H1 (cell line): ENCODE data around the gene RBM14. TPM values are rescaled to one million over a fixed set of nuclear protein-coding genes. Genes with fewer than 3 reads are reported as not detected.

ENCODE experiments used
- CTCF ChIA-PET: fragments of 300-600 bp; sonication (Branson Sonifier 250); formaldehyde crosslinking; loops from one replicate; lab custom pipeline; 2021; ENCODE audit not compliant: partially characterized antibody; lab: Charles Lee
- POLR2A ChIA-PET: fragments of 300-600 bp; sonication (Branson Sonifier 250); formaldehyde crosslinking; loops from one replicate; lab custom pipeline; 2021; ENCODE audit warnings: inconsistent platforms; ENCODE audit not compliant: partially characterized antibody; lab: Charles Lee
- DNase-seq, 2 experiments: peaks; one replicate each; pipeline versions ENCODE4 v3.0.0 to v3.0.0-alpha.2; 2010 to 2022; ENCODE audit warnings: low spot score in 2 of 2, low read depth in 1 of 2, mixed read lengths in 1 of 2
- FAIRE-seq: peaks from 2 replicates; lab custom pipeline; 2011; peaks lifted over from hg19 to GRCh38; lab: Jason Lieb, UNC
- H2AFZ ChIP-seq: 2 replicates; pipeline ENCODE4 v1.8.1; 2012; ENCODE audit warnings: low read length, inconsistent platforms
- H2AK5ac ChIP-seq: 2 replicates; pipeline ENCODE4 v1.6.1; 2013; ENCODE audit warnings: low read depth, low read length
- H2BK120ac ChIP-seq: replicated peaks from 2 replicates; pipeline ENCODE3; 2013; ENCODE audit warnings: low read depth, low read length, inconsistent platforms
- H2BK12ac ChIP-seq: 2 replicates; pipeline ENCODE4 v1.6.1; 2013; ENCODE audit warnings: low read depth, low read length
- H2BK15ac ChIP-seq: 2 replicates; pipeline ENCODE4 v1.6.1; 2013; ENCODE audit warnings: low read length
- H2BK20ac ChIP-seq: 2 replicates; pipeline ENCODE4 v1.6.1; 2013; ENCODE audit warnings: low read length
- H2BK5ac ChIP-seq: 2 replicates; pipeline ENCODE4 v1.6.1; 2013; ENCODE audit warnings: low read depth, low read length
- H3K14ac ChIP-seq: 2 replicates; pipeline ENCODE4 v1.6.1; 2013; ENCODE audit warnings: inconsistent platforms; ENCODE audit not compliant: insufficient read length
- H3K18ac ChIP-seq: 2 replicates; pipeline ENCODE4 v1.6.1; 2013; ENCODE audit warnings: low read length; ENCODE audit errors: extremely low read depth
- H3K23ac ChIP-seq: 2 replicates; pipeline ENCODE4 v1.6.1; 2013; ENCODE audit warnings: inconsistent platforms; ENCODE audit not compliant: insufficient read length
- H3K23me2 ChIP-seq: 2 replicates; pipeline ENCODE4 v1.6.1; 2013; ENCODE audit warnings: low read depth, low read length
- H3K27ac ChIP-seq: 2 replicates; pipeline ENCODE4 v1.6.1; 2011; ENCODE audit warnings: low read depth, low read length, inconsistent platforms
- H3K27me3 ChIP-seq, 4 experiments: replicated peaks in 1 of 4; 1 replicate in 1 of 4; 2 replicates in 3 of 4; pipeline versions ENCODE4 v1.6.1 to v1.8.1; 2011 to 2013; ENCODE audit warnings: low read length in 3 of 4, mild to moderate bottlenecking in 3 of 4, inconsistent platforms in 2 of 4, mixed read lengths in 2 of 4, moderate library complexity in 1 of 4; ENCODE audit not compliant: control insufficient read depth in 3 of 4, insufficient read depth in 3 of 4; ENCODE audit errors: extremely low read depth in 1 of 4
- H3K36me3 ChIP-seq, 4 experiments: 2 replicates each; pipeline versions ENCODE4 v1.6.1 to v1.8.1; 2011 to 2013; ENCODE audit warnings: mild to moderate bottlenecking in 4 of 4, low read length in 3 of 4, moderate library complexity in 2 of 4, control low read depth in 1 of 4, inconsistent platforms in 1 of 4; ENCODE audit not compliant: insufficient read depth in 4 of 4, control insufficient read depth in 2 of 4
- H3K4ac ChIP-seq: replicated peaks from 2 replicates; pipeline ENCODE3; 2013; ENCODE audit warnings: low read length, low read depth, mixed read lengths, inconsistent platforms; ENCODE audit not compliant: insufficient read length
- H3K4me1 ChIP-seq, 4 experiments: replicated peaks in 1 of 4; 1 replicate in 1 of 4; 2 replicates in 3 of 4; pipeline versions ENCODE4 v1.6.1 to v1.8.1; 2011 to 2013; ENCODE audit warnings: low read length in 3 of 4, inconsistent platforms in 2 of 4, mixed read lengths in 1 of 4; ENCODE audit not compliant: insufficient read depth in 4 of 4, control insufficient read depth in 3 of 4
- H3K4me2 ChIP-seq, 2 experiments: 2 replicates each; pipeline versions ENCODE4 v1.6.1 to v1.8.1; 2011 to 2013; ENCODE audit warnings: low read depth in 2 of 2, low read length in 2 of 2, control low read depth in 1 of 2, inconsistent platforms in 1 of 2, mild to moderate bottlenecking in 1 of 2; ENCODE audit not compliant: insufficient read depth in 1 of 2
- H3K4me3 ChIP-seq, 4 experiments: fragments of 200-600, 300-600 bp in 1 of 4; sonication (generic), shearing (Covaris generic), sonication (Bioruptor Twin) in 1 of 4; 2 replicates each; pipeline versions ENCODE4 v1.5.1 to v1.8.1; 2011 to 2016; ENCODE audit warnings: low read length in 4 of 4, low read depth in 3 of 4, control low read depth in 2 of 4, inconsistent platforms in 2 of 4, mild to moderate bottlenecking in 2 of 4, mixed read lengths in 1 of 4, moderate library complexity in 1 of 4; ENCODE audit not compliant: insufficient read depth in 2 of 4; ENCODE audit errors: extremely low read depth in 1 of 4
- H3K56ac ChIP-seq: replicated peaks from 2 replicates; pipeline ENCODE3; 2013; ENCODE audit warnings: low read depth, mild to moderate bottlenecking, mixed read lengths, low read length, inconsistent platforms; ENCODE audit not compliant: insufficient read length
- H3K79me1 ChIP-seq: 2 replicates; pipeline ENCODE4 v1.6.1; 2013; ENCODE audit warnings: low read depth, low read length, control low read depth
- H3K79me2 ChIP-seq, 2 experiments: 2 replicates each; pipeline versions ENCODE4 v1.6.1 to v1.8.1; 2012 to 2013; ENCODE audit warnings: low read length in 2 of 2, mild to moderate bottlenecking in 2 of 2, inconsistent platforms in 1 of 2; ENCODE audit not compliant: insufficient read depth in 2 of 2, control insufficient read depth in 1 of 2
- H3K9ac ChIP-seq, 4 experiments: replicated peaks in 1 of 4; 1 replicate in 1 of 4; 2 replicates in 3 of 4; pipeline versions ENCODE4 v1.6.1 to v1.8.1; 2011 to 2013; ENCODE audit warnings: low read depth in 3 of 4, low read length in 3 of 4, control low read depth in 2 of 4, mild to moderate bottlenecking in 2 of 4, moderate library complexity in 2 of 4, inconsistent platforms in 1 of 4; ENCODE audit errors: extremely low read depth in 1 of 4
- H3K9me3 ChIP-seq, 2 experiments: 2 replicates each; pipeline versions ENCODE4 v1.6.1 to v1.8.1; 2012 to 2013; ENCODE audit warnings: mild to moderate bottlenecking in 2 of 2, moderate library complexity in 2 of 2, control low read depth in 1 of 2, inconsistent platforms in 1 of 2, low read depth in 1 of 2, low read length in 1 of 2, mixed read lengths in 1 of 2; ENCODE audit not compliant: insufficient read depth in 2 of 2
- H4K20me1 ChIP-seq, 2 experiments: replicated peaks in 1 of 2; 2 replicates each; pipeline versions ENCODE3 to v1.8.1; 2011 to 2013; ENCODE audit warnings: inconsistent platforms in 2 of 2, low read length in 2 of 2, mild to moderate bottlenecking in 1 of 2; ENCODE audit not compliant: insufficient read depth in 2 of 2, control insufficient read depth in 1 of 2
- H4K5ac ChIP-seq: 2 replicates; pipeline ENCODE4 v1.6.1; 2013; ENCODE audit warnings: low read length, low read depth, mixed read lengths, inconsistent platforms; ENCODE audit not compliant: insufficient read length
- H4K8ac ChIP-seq: 2 replicates; pipeline ENCODE4 v1.8.0; 2013; ENCODE audit warnings: mild to moderate bottlenecking, moderate library complexity, low read length, inconsistent platforms; ENCODE audit not compliant: insufficient read depth; ENCODE audit errors: extremely low read depth
- H4K91ac ChIP-seq: replicated peaks from 2 replicates; pipeline ENCODE3; 2013; ENCODE audit warnings: low read length, mixed read lengths, inconsistent platforms; ENCODE audit not compliant: insufficient read length
- CTBP2 ChIP-seq: IDR thresholded peaks from 2 replicates; pipeline ENCODE4 v1.7.0; 2011; ENCODE audit warnings: borderline replicate concordance, mild to moderate bottlenecking, moderate library complexity, mixed read lengths, low read length; ENCODE audit not compliant: insufficient read depth, insufficient read length
- EP300 ChIP-seq, 2 experiments: IDR thresholded peaks; 1 replicate in 1 of 2; 2 replicates in 1 of 2; pipeline ENCODE4 v1.6.1; 2011 to 2012; ENCODE audit warnings: low read depth in 2 of 2, low read length in 2 of 2, mild to moderate bottlenecking in 2 of 2, borderline replicate concordance in 1 of 2, inconsistent platforms in 1 of 2, moderate library complexity in 1 of 2
- KDM1A ChIP-seq: fragments of 200-600, 300-600 bp; sonication (generic); IDR thresholded peaks from 2 replicates; pipeline ENCODE4 v1.7.1; 2016; ENCODE audit warnings: mild to moderate bottlenecking, low read length, borderline replicate concordance
- POLR2A ChIP-seq, 2 experiments: IDR thresholded peaks; 1 replicate in 1 of 2; 2 replicates in 1 of 2; pipeline ENCODE4 v1.6.1; 2011; ENCODE audit warnings: low read depth in 2 of 2, low read length in 2 of 2, mild to moderate bottlenecking in 2 of 2; ENCODE audit errors: control extremely low read depth in 1 of 2
- SAP30 ChIP-seq: fragments of 300-600 bp; sonication (generic); IDR thresholded peaks from 2 replicates; pipeline ENCODE4 v1.7.1; 2012; ENCODE audit warnings: low read length, moderate library complexity, mild to moderate bottlenecking, inconsistent platforms; ENCODE audit not compliant: insufficient read depth, insufficient replicate concordance
- TCF12 ChIP-seq: IDR thresholded peaks from 2 replicates; pipeline ENCODE4 v1.6.1; 2011; ENCODE audit warnings: low read depth, mild to moderate bottlenecking, low read length
- ZNF274 ChIP-seq: IDR thresholded peaks from 2 replicates; pipeline ENCODE4 v1.7.0; 2012; ENCODE audit warnings: low read length, borderline replicate concordance; ENCODE audit errors: extremely low read depth
- WGBS, 2 experiments: shearing (Covaris generic) in 1 of 2; methylation state at CpG; one replicate each; pipeline versions ENCODE4 v1.1.6 to v1.1.7; 2013 to 2015; ENCODE audit warnings: low lambda C conversion rate in 2 of 2, mixed read lengths in 2 of 2, inconsistent platforms in 1 of 2, low coverage in 1 of 2, missing lambda C conversion rate in 1 of 2; ENCODE audit not compliant: insufficient replicate concordance in 2 of 2, insufficient coverage in 1 of 2, insufficient read length in 1 of 2; ENCODE audit errors: extremely low coverage in 1 of 2, missing lambda C conversion rate in 1 of 2; 5-methylcytosine and 5-hydroxymethylcytosine counted together
- polyA plus RNA-seq, 7 experiments: library from polyadenylated mRNA; depleted of rRNA in 3 of 7; stranded (reverse) in 5 of 7; unstranded in 2 of 7; fragments of >200 nt in 5 of 7; fragments of 200-250 nt in 2 of 7; gene quantifications; 1 replicate in 5 of 7; 2 replicates in 1 of 7; 4 replicates in 1 of 7; pipeline versions ENCODE4 v1.2.1 to v1.2.3, GENCODE V29; 2011 to 2013; ENCODE audit warnings: missing spikeins in 2 of 7, mixed read lengths in 2 of 7
- total RNA-seq: library from RNA; stranded (reverse); fragmentation: NEBNext Ultra II Directional; extraction: Animal tissue kit (Norgen Biotek cat#: 25700); gene quantifications from 2 replicates; pipeline ENCODE4 v1.2.1, GENCODE V29; 2021
- TF ChIP-seq, protein P1 (sequence below): IDR thresholded peaks from 2 replicates; pipeline ENCODE4 v1.6.1; 2011; ENCODE audit warnings: low read depth, mild to moderate bottlenecking, low read length; ENCODE audit not compliant: insufficient read depth
- TF ChIP-seq, protein P2 (sequence below): IDR thresholded peaks from 2 replicates; pipeline ENCODE4 v1.6.1; 2012; ENCODE audit warnings: inconsistent platforms

RBM14 gene
- total and polyA plus RNA-seq, 2 of the 8 experiments (the other 6 are each of a cell fraction or from before 2014, with no cell fraction given), result 67.2 to 142 TPM

DNA sequence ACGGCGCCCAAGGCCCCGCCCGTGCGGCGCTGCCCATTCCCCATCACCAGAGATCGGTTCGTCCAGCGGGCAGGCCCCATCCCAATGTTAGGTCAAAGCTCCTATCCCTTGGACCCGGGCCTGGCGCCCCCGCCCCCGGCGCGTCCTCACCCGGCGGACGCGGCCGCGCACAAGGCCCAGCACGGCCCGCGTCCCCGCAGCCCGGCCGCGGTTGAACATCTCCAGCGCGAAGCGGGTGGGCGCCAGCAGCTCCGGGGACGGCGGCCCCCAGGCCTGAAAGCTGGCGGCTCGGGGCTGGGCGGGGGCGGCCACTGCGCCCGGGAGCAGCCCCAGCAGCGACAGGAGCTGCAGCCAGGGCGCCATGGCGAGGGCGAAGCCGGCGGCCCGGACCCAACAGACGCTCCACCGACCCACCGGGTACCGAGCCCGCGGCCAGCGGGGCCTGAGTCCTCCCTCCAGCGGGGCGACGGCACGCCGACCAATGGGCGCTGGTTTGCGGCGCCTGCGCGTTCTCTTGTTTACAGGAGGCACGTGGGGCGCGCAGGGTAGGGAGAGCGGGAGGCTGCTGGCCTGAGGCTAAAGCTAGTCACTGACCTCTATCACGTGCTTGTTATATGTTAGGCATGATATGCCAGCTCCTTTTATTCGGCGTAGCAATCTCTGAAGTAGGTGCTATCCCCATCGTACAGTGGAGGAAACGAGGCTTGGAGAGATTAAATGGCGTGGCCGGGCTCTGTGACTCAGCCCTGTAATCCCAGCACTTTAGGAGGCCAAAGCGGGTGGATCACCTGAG is 48.1 kb upstream of the RBM14 start, which contains the start of gene CTSF:
Gene CTSF, minus strand, starts transcription at position 483 of the 793 bp plus-strand sequence. Its CDS starts 120 bp downstream, at position 363.
- 95% methylated on average over 35 of the region's 77 CpGs; no CpG with 5 or more reads in 1 of the 2 experiments for WGBS, 2 experiments
- Histone ChIP-seq H2AK5ac (no peak within 1 kb of the TSS), H2BK15ac (no peak within 1 kb of the TSS), H3K79me1 (no peaks in the 10 kb centered on the region), H4K8ac (peak within 1 kb of the TSS; percentile 91), H3K23ac (no peak within 1 kb of the TSS), H3K4me3 (no peak within 1 kb of the TSS; a peak in 1 of 8 replicates), H3K9me3 (peaks cover 2 to 4% of the 10 kb centered on the region in 2 experiments; a peak in 1 of 4 replicates), H4K20me1 (no peaks in the 10 kb centered on the region), H3K18ac (peak within 1 kb of the TSS; percentile 71; the same call in 1 of the 2 replicates), H3K4me2 (peak within 1 kb of the TSS in 1 of 2 experiments; percentile 11; a peak in 1 of 4 replicates), H3K4ac (peak within 1 kb of the TSS; percentile 94), H3K9ac (no peak within 1 kb of the TSS), H3K36me3 (peaks cover 0 to 5% (median 1%) of the 10 kb centered on the region in 4 experiments; a peak in 3 of 8 replicates), H3K79me2 (no peaks in the 10 kb centered on the region), H3K14ac (no peak within 1 kb of the TSS), H2BK12ac (peak within 1 kb of the TSS; percentile 11; the same call in 1 of the 2 replicates), H3K4me1 (peaks cover 11 to 20% (median 14%) of the 10 kb centered on the region in 4 experiments; a peak in 6 of 7 replicates), H2BK120ac (peak within 1 kb of the TSS; percentile 74), H2BK5ac (peak within 1 kb of the TSS; percentile 2; the same call in 1 of the 2 replicates), H4K91ac (peak within 1 kb of the TSS; percentile 84), H2AFZ (no peak within 1 kb of the TSS), H2BK20ac (peak within 1 kb of the TSS; percentile 63), H4K5ac (peak within 1 kb of the TSS; percentile 83), H3K27ac (no peak within 1 kb of the TSS; the same call in 1 of the 2 replicates), H3K56ac (no peak within 1 kb of the TSS), H3K23me2 (no peaks in the 10 kb centered on the region), H3K27me3 (no peaks in the 10 kb centered on the region)
- CTCF ChIA-PET, result interaction anchor here (0.7 to 4.6 kb wide), 8 partner anchors 11 to 1081 kb away, joined by 3 to 46 read pairs (median 3); partner anchors contain the start of genes CCDC87 and CCS
- no peak for DNase-seq
- no peak for FAIRE-seq
- POLR2A ChIA-PET, result interaction anchor here (0.7 to 4.8 kb wide), 21 partner anchors 9 to 110 kb away, joined by 3 to 51 read pairs (median 7); partner anchors contain the start of genes ACTN3, CCDC87, CCS and RBM14
- TF ChIP-seq EP300 (IDR thresholded peaks at IDR 0.05; ENCODE audit: borderline replicate concordance in 1 of 2, low read depth in 2 of 2, low read length in 2 of 2), result no peak
- TF ChIP-seq CTBP2, result no peak
- TF ChIP-seq POLR2A (IDR thresholded peaks at IDR 0.05; ENCODE audit: control extremely low read depth in 1 of 2, low read depth in 2 of 2, low read length in 2 of 2), result no peak
- no peak for TF ChIP-seq SAP30
- TF ChIP-seq TCF12, result no peak
- TF ChIP-seq, protein P1, sequence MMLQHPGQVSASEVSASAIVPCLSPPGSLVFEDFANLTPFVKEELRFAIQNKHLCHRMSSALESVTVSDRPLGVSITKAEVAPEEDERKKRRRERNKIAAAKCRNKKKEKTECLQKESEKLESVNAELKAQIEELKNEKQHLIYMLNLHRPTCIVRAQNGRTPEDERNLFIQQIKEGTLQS, result no peak
- TF ChIP-seq, protein P2, sequence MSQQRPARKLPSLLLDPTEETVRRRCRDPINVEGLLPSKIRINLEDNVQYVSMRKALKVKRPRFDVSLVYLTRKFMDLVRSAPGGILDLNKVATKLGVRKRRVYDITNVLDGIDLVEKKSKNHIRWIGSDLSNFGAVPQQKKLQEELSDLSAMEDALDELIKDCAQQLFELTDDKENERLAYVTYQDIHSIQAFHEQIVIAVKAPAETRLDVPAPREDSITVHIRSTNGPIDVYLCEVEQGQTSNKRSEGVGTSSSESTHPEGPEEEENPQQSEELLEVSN, result peak; percentile 37; the same call in 1 of the 2 replicates
- no peak for TF ChIP-seq ZNF274
- no peak for TF ChIP-seq KDM1A
